ENCODE measurements around the gene RTL9. TPM values are rescaled to one million over a fixed set of nuclear protein-coding genes. Genes with fewer than 3 reads are reported as not detected.

RTL9 gene
- total RNA-seq, 1 donor from 2014 or later = 0.91 TPM

GRCh38 chrX:110338935-110339334 is 19.7 kb upstream of the RTL9 start:
- no peaks in the 10 kb centered on the region for H3K27me3 Mint-ChIP-seq (ENCODE audit: low read depth, unreplicated experiment)
- no peaks in the 10 kb centered on the region for H3K9me3 Mint-ChIP-seq (ENCODE audit: unreplicated experiment)
- Histone ChIP-seq H2AFZ (ENCODE audit: low read depth, low read length) (no peak overlapping the region), H3K4me1 (ENCODE audit: insufficient read depth, low read length) (no peaks in the 10 kb centered on the region), H3K4me3 (ENCODE audit: insufficient read depth, low read depth, low read length) (no peak overlapping the region), H3K27me3 (ENCODE audit: insufficient read depth, low read length) (no peaks in the 10 kb centered on the region), H3K36me3 (ENCODE audit: insufficient read depth, low read length) (no peaks in the 10 kb centered on the region), H3K27ac (ENCODE audit: low read depth, low read length) (no peak overlapping the region), H3K9ac (ENCODE audit: low read length) (no peak overlapping the region), H3K79me2 (ENCODE audit: insufficient read depth, low read length) (no peaks in the 10 kb centered on the region), H3K4me2 (ENCODE audit: low read length) (no peak overlapping the region), H4K20me1 (ENCODE audit: insufficient read depth, low read length) (no peaks in the 10 kb centered on the region), H3K9me3 (ENCODE audit: insufficient read depth, low read depth, low read length) (no peaks in the 10 kb centered on the region)
- FAIRE-seq (no peak), DNase-seq (ENCODE audit: low read depth) (no peak)
- no peak overlapping the region for H3K27ac Mint-ChIP-seq (ENCODE audit: unreplicated experiment)
- no peak overlapping the region for H3K4me3 Mint-ChIP-seq (ENCODE audit: unreplicated experiment)
- peaks cover 6% of the 10 kb centered on the region for H3K4me1 Mint-ChIP-seq (ENCODE audit: low read depth, unreplicated experiment)
- TF ChIP-seq CTCF (IDR thresholded peaks at IDR 0.05; ENCODE audit: insufficient read depth, low read depth, low read length) = no peak
- no peak for TF ChIP-seq EZH2 (IDR thresholded peaks at IDR 0.05; ENCODE audit: insufficient read depth, low read length)
- H3K36me3 Mint-ChIP-seq (ENCODE audit: low read depth, unreplicated experiment) = no peaks in the 10 kb centered on the region

- peak overlapping the region; percentile 35 for H3K9ac ChIP-seq (ENCODE audit: low read length)
- H3K4me2 ChIP-seq (ENCODE audit: low read length) = peak overlapping the region; percentile 55
- H3K9me3 Mint-ChIP-seq (ENCODE audit: unreplicated experiment) = no peaks in the 10 kb centered on the region
- no peaks in the 10 kb centered on the region for H3K27me3 Mint-ChIP-seq (ENCODE audit: low read depth, unreplicated experiment)
- DNase-seq (ENCODE audit: low read depth) (peak; percentile 84), FAIRE-seq (peak; percentile 88)
- peak overlapping the region; percentile 96 for H3K27ac Mint-ChIP-seq (ENCODE audit: unreplicated experiment)
- H3K27me3 ChIP-seq (ENCODE audit: insufficient read depth, low read length) = no peaks in the 10 kb centered on the region
- no peak overlapping the region for H2AFZ ChIP-seq (ENCODE audit: low read depth, low read length)
- peak overlapping the region; percentile 61 for H3K27ac ChIP-seq (ENCODE audit: low read depth, low read length)
- H3K36me3 Mint-ChIP-seq (ENCODE audit: low read depth, unreplicated experiment) = no peaks in the 10 kb centered on the region
- peak overlapping the region; percentile 25 for H3K4me3 ChIP-seq (ENCODE audit: insufficient read depth, low read depth, low read length)
- no peaks in the 10 kb centered on the region for H3K36me3 ChIP-seq (ENCODE audit: insufficient read depth, low read length)
- TF ChIP-seq CTCF (IDR thresholded peaks at IDR 0.05; ENCODE audit: insufficient read depth, low read depth, low read length) (no peak), EZH2 (IDR thresholded peaks at IDR 0.05; ENCODE audit: insufficient read depth, low read length) (no peak)
- H4K20me1 ChIP-seq (ENCODE audit: insufficient read depth, low read length) = no peaks in the 10 kb centered on the region
- H3K4me1 ChIP-seq (ENCODE audit: insufficient read depth, low read length) = no peaks in the 10 kb centered on the region
- no peaks in the 10 kb centered on the region for H3K9me3 ChIP-seq (ENCODE audit: insufficient read depth, low read depth, low read length)
- no peak overlapping the region for H3K4me3 Mint-ChIP-seq (ENCODE audit: unreplicated experiment)
- H3K4me1 Mint-ChIP-seq (ENCODE audit: low read depth, unreplicated experiment) = peaks cover 7% of the 10 kb centered on the region
- H3K79me2 ChIP-seq (ENCODE audit: insufficient read depth, low read length) = no peaks in the 10 kb centered on the region
Measured at GRCh38 chrX:110341189-110342035, 17.2 kb upstream of the RTL9 start.

DNA sequence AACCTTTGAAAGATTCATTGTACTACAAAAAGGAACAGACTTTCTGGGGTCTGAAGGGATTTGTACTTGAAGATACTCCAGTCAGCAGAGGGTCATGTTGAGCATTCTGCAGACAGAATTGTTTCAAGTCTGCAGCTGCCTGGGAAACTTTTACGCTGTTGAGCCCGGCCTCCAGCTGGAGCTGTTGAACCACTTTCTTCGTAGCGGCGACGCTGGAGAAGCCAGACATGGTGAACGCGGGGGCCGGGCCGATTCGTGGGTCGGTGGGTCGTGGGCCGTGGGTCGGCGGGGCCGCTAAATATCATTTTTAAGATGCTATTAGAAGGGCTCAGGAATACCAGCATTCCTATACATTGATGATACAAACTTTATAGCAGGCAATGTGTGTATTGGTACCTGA is 12.0 kb upstream of the RTL9 start:
- no peaks in the 10 kb centered on the region for H3K9me3 ChIP-seq (ENCODE audit: insufficient read depth, low read depth, low read length)
- H2AFZ ChIP-seq (ENCODE audit: low read depth, low read length) = no peak overlapping the region
- TF ChIP-seq CTCF (IDR thresholded peaks at IDR 0.05; ENCODE audit: insufficient read depth, low read depth, low read length) = no peak
- no peak for TF ChIP-seq EZH2 (IDR thresholded peaks at IDR 0.05; ENCODE audit: insufficient read depth, low read length)
- no peak overlapping the region for H3K4me2 ChIP-seq (ENCODE audit: low read length)
- FAIRE-seq (no peak), DNase-seq (ENCODE audit: low read depth) (no peak)
- no peaks in the 10 kb centered on the region for H3K36me3 ChIP-seq (ENCODE audit: insufficient read depth, low read length)
- H3K4me3 Mint-ChIP-seq (ENCODE audit: unreplicated experiment) = no peak overlapping the region
- H3K27ac ChIP-seq (ENCODE audit: low read depth, low read length) = no peak overlapping the region
- no peak overlapping the region for H3K27ac Mint-ChIP-seq (ENCODE audit: unreplicated experiment)
- H3K27me3 Mint-ChIP-seq (ENCODE audit: low read depth, unreplicated experiment) = no peaks in the 10 kb centered on the region
- peaks cover 2% of the 10 kb centered on the region for H3K4me1 Mint-ChIP-seq (ENCODE audit: low read depth, unreplicated experiment)
- no peaks in the 10 kb centered on the region for H3K36me3 Mint-ChIP-seq (ENCODE audit: low read depth, unreplicated experiment)
- H3K4me3 ChIP-seq (ENCODE audit: insufficient read depth, low read depth, low read length) = no peak overlapping the region
- H4K20me1 ChIP-seq (ENCODE audit: insufficient read depth, low read length) = no peaks in the 10 kb centered on the region
- no peaks in the 10 kb centered on the region for H3K9me3 Mint-ChIP-seq (ENCODE audit: unreplicated experiment)
- H3K27me3 ChIP-seq (ENCODE audit: insufficient read depth, low read length) = no peaks in the 10 kb centered on the region
- H3K9ac ChIP-seq (ENCODE audit: low read length) = no peak overlapping the region
- H3K79me2 ChIP-seq (ENCODE audit: insufficient read depth, low read length) = no peaks in the 10 kb centered on the region
- H3K4me1 ChIP-seq (ENCODE audit: insufficient read depth, low read length) = no peaks in the 10 kb centered on the region
